GM18502 (cell line): ENCODE data around the gene LCNL1.

Experiments used
- ATAC-seq: cut with Tn5 transposase; IDR thresholded peaks from one replicate; pipeline ENCODE4 v1.9.1; 2021; ENCODE audit warnings: mild to moderate bottlenecking; ENCODE audit not compliant: unreplicated experiment, poor library complexity

The LCNL1 gene

DNA sequence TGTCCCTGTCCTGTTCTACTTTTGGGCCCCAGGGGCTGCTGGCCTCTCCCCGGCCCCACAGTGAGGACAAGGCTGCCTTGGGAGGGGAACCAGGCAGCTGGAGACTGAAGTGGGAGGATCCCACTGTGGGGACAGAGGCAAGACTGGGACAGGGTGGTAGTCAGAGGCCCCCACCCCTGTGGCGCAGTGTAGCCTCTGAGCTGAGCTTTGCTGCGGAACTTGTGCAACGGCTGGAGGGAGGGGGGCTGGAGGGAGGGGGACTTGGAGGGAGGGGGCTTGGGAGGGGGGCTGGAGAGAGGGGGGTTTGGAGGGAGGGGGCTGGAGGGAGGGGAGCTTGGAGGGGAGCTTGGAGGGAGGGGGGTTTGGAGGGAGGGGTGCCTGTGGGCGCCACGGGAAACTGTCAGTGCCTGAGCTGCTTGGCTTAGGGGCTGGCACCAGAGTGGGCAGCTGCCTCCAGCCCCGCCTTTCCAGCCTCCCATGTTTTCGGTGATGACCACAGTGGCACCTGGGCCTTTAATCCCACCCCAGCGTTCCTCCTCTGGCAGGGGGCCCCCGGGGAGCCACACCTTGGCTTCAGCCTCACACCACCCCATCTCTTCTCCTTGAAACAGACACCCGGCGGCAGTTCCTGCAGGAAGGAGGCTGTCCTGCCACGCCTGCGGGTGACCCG, 51.4 kb downstream of the LCNL1 start:
- ATAC-seq = no peak

DNA sequence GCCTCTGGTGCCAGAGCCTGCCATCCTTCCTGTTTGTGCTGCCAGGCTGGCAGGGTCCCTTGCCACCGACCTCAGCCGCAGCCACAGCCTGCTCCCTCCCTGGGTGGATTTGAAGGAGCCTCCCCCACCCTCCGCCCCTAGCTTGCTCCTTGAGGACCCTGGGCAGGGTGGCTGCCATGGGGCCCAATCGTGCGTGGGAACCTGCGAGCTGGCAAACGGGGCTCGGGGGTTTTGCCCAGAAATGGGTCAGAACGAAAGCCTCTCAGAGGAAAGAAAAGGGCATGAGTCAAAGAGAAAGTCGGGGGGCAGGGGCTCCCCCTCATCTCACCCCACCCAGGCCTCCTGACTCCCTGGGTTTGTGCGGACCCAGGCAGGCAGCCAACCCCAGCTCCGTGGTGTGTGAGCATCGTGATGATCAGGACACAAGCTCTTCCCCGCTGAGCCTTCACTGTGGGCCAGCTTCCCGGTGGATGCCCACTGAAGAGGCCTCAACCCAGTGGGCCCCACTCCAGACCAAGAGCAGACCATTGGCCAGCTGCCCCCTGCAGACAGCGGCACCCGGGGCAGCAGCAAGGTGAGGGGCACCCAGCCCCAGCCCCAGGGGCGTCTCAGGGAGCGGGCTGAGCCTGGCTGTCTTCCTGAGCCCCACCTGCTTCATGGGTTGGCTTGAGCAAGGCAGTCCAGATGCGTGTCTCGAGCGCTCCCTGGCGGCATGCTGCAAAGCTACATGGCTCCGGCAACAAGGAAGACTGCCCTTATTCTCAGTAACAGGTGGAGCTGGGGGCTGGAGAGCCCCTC, 52.1 kb downstream of the LCNL1 start:
- peak; percentile 57 for ATAC-seq
